GM21717 (cell line): ENCODE results near the gene SMIM44.
A peak's percentile ranks its signal among the peaks of the same experiment; 100 is the strongest.
"Not testable (repeated sequence)": the region's sequence is repeated elsewhere in the genome, so short reads cannot be mapped to it uniquely, and the experiment has no call there.

Source experiments
- ATAC-seq: cut with Tn5 transposase; IDR thresholded peaks from one replicate; pipeline ENCODE4 v1.9.1; 2021; ENCODE audit warnings: mild to moderate bottlenecking, moderate library complexity; ENCODE audit not compliant: unreplicated experiment

Gene SMIM44

GRCh38 chr19:3518255-3518654 is 35.0 kb upstream of the SMIM44 start:
- ATAC-seq: no peak

GRCh38 chr19:3517638-3518037 is 34.4 kb upstream of the SMIM44 start:
- ATAC-seq: no peak

GRCh38 chr19:3516675-3517207 is 33.5 kb upstream of the SMIM44 start:
- ATAC-seq: no peak

- no peak for ATAC-seq
These were observed 32.7 kb upstream of the SMIM44 start for GRCh38 chr19:3515891-3516422.

GRCh38 chr19:3514930-3515329 is 31.7 kb upstream of the SMIM44 start:
- ATAC-seq: no peak

- no peak for ATAC-seq
These were observed 30.2 kb upstream of the SMIM44 start for GRCh38 chr19:3513229-3514140.

- no peak for ATAC-seq
These were observed 29.5 kb upstream of the SMIM44 start for GRCh38 chr19:3512562-3513228.

- no peak for ATAC-seq
These were observed 28.4 kb upstream of the SMIM44 start for GRCh38 chr19:3511506-3512251.

- ATAC-seq: no peak
These were observed 27.5 kb upstream of the SMIM44 start for GRCh38 chr19:3510727-3511126.

- no peak for ATAC-seq
These were observed 26.3 kb upstream of the SMIM44 start for GRCh38 chr19:3509566-3509989.

- no peak for ATAC-seq
These were observed 25.7 kb upstream of the SMIM44 start for GRCh38 chr19:3508771-3509535.

- not testable (repeated sequence) for ATAC-seq
These were observed 24.9 kb upstream of the SMIM44 start for GRCh38 chr19:3508121-3508661.

GRCh38 chr19:3507371-3508120 is 24.3 kb upstream of the SMIM44 start:
- ATAC-seq: no peak

GRCh38 chr19:3506384-3507340 is 23.4 kb upstream of the SMIM44 start:
- peak; percentile 31 for ATAC-seq

GRCh38 chr19:3505598-3506383 is 22.6 kb upstream of the SMIM44 start, which contains the start of gene FZR1:
FZR1 (plus strand) TSS chr19:3506311; CDS start chr19:3522990, 16,679 bp downstream.
- peak; percentile 66 for ATAC-seq

- ATAC-seq: no peak
These were observed 21.5 kb upstream of the SMIM44 start for GRCh38 chr19:3504735-3505134.

GRCh38 chr19:3503036-3503572 is 19.9 kb upstream of the SMIM44 start:
- ATAC-seq: no peak
